Measurements from ENCODE around the gene ORMDL1. TPM values are rescaled to one million over a fixed set of nuclear protein-coding genes. Genes with fewer than 3 reads are reported as not detected.
A peak's percentile ranks its signal among the peaks of the same experiment; 100 is the strongest.

The ORMDL1 gene
- polyA plus RNA-seq, 3 donors = 76.4 to 204 (median 93.2) TPM

GRCh38 chr2:189830510-189830909, 46.4 kb upstream of the ORMDL1 start:
- H3K4me1 Mint-ChIP-seq = no peaks in the 10 kb centered on the region
- H3K27me3 ChIP-seq (ENCODE audit: control insufficient read depth in 2 of 2, insufficient read depth in 2 of 2, low read length in 2 of 2) = no peaks in the 10 kb centered on the region
- peaks cover 0 to 2% (median 0%) of the 10 kb centered on the region in 3 donors for H3K27me3 Mint-ChIP-seq (ENCODE audit: low read depth in 3 of 3)
- H3K36me3 Mint-ChIP-seq = peaks cover 19 to 33% of the 10 kb centered on the region in 2 donors
- no peak overlapping the region for H3K9ac ChIP-seq (ENCODE audit: insufficient read depth, low read length, poor library complexity, severe bottlenecking)
- no peak for TF ChIP-seq CTCF (IDR thresholded peaks at IDR 0.05)
- no peak overlapping the region for H3K4me2 ChIP-seq (replicated peaks; ENCODE audit: extremely low read depth, low read length, poor library complexity, severe bottlenecking)
- peaks cover 0 to 11% of the 10 kb centered on the region in 2 donors for H3K36me3 ChIP-seq (replicated peaks in 1 of 2; ENCODE audit: control insufficient read depth in 1 of 2, insufficient read depth in 2 of 2, low read length in 2 of 2)
- H3K9me3 ChIP-seq (replicated peaks in 1 of 2; ENCODE audit: control insufficient read depth in 1 of 2, insufficient read depth in 1 of 2, low read length in 2 of 2) = no peaks in the 10 kb centered on the region
- WGBS (ENCODE audit: insufficient coverage) = no CpG with 5 or more reads among the region's 1 CpG
- intact Hi-C loops (cut with micrococcal nuclease) = no loop called here
- H4K20me1 ChIP-seq (ENCODE audit: insufficient read depth, low read length) = no peaks in the 10 kb centered on the region
- H3K27ac Mint-ChIP-seq = no peak overlapping the region
- no peak overlapping the region for H3K27ac ChIP-seq (ENCODE audit: low read depth in 1 of 2, low read length in 2 of 2)
- no peaks in the 10 kb centered on the region for H3K9me3 Mint-ChIP-seq
- no peak for DNase-seq
- H3K4me1 ChIP-seq (ENCODE audit: control insufficient read depth in 1 of 2, insufficient read depth in 2 of 2, low read length in 2 of 2) = no peaks in the 10 kb centered on the region
- no peak overlapping the region for H3K4me3 Mint-ChIP-seq
- H2AFZ ChIP-seq (ENCODE audit: insufficient read depth, low read depth, low read length, poor library complexity, severe bottlenecking) = no peak overlapping the region
- no peaks in the 10 kb centered on the region for H3K79me2 ChIP-seq (ENCODE audit: insufficient read depth, low read length)
- H3K4me3 ChIP-seq (replicated peaks in 1 of 3; ENCODE audit: low read depth in 2 of 3, low read length in 3 of 3) = no peak overlapping the region

GRCh38 chr2:189829102-189829833, 45.1 kb upstream of the ORMDL1 start:
- no peak overlapping the region for H3K27ac ChIP-seq (ENCODE audit: low read depth in 1 of 2, low read length in 2 of 2)
- no peaks in the 10 kb centered on the region for H3K9me3 ChIP-seq (replicated peaks in 1 of 2; ENCODE audit: control insufficient read depth in 1 of 2, insufficient read depth in 1 of 2, low read length in 2 of 2)
- H3K4me3 ChIP-seq (replicated peaks in 1 of 3; ENCODE audit: low read depth in 2 of 3, low read length in 3 of 3) = no peak overlapping the region
- H3K4me2 ChIP-seq (replicated peaks; ENCODE audit: extremely low read depth, low read length, poor library complexity, severe bottlenecking) = no peak overlapping the region
- no peak for DNase-seq
- H3K36me3 ChIP-seq (replicated peaks in 1 of 2; ENCODE audit: control insufficient read depth in 1 of 2, insufficient read depth in 2 of 2, low read length in 2 of 2) = peaks cover 0 to 10% of the 10 kb centered on the region in 2 donors
- H4K20me1 ChIP-seq (ENCODE audit: insufficient read depth, low read length) = no peaks in the 10 kb centered on the region
- H3K4me1 ChIP-seq (ENCODE audit: control insufficient read depth in 1 of 2, insufficient read depth in 2 of 2, low read length in 2 of 2) = no peaks in the 10 kb centered on the region
- no peaks in the 10 kb centered on the region for H3K27me3 ChIP-seq (ENCODE audit: control insufficient read depth in 2 of 2, insufficient read depth in 2 of 2, low read length in 2 of 2)
- 100% methylated on average over 1 of the region's 4 CpGs for WGBS (ENCODE audit: insufficient coverage)
- Mint-ChIP-seq H3K4me1 (no peaks in the 10 kb centered on the region), H3K27me3 (ENCODE audit: low read depth in 3 of 3) (peaks cover 0 to 2% (median 0%) of the 10 kb centered on the region in 3 donors), H3K36me3 (peaks cover 18 to 33% of the 10 kb centered on the region in 2 donors), H3K9me3 (no peaks in the 10 kb centered on the region), H3K27ac (peak overlapping the region in 2 of 7 donors; percentile 38), H3K4me3 (no peak overlapping the region)
- no peak for TF ChIP-seq CTCF (IDR thresholded peaks at IDR 0.05)
- intact Hi-C loops (cut with micrococcal nuclease) = no loop called here
- no peaks in the 10 kb centered on the region for H3K79me2 ChIP-seq (ENCODE audit: insufficient read depth, low read length)
- H2AFZ ChIP-seq (ENCODE audit: insufficient read depth, low read depth, low read length, poor library complexity, severe bottlenecking) = no peak overlapping the region
- H3K9ac ChIP-seq (ENCODE audit: insufficient read depth, low read length, poor library complexity, severe bottlenecking) = no peak overlapping the region
